Endothelial cell of umbilical vein (primary cell): ENCODE data around the gene C4orf33. TPM values are rescaled to one million over a fixed set of nuclear protein-coding genes. Genes with fewer than 3 reads are reported as not detected.

Source experiments
- BruUV-seq: library from RNA; stranded (reverse); fragments of 400-500 nt; replicated peaks from 2 replicates; lab custom pipeline; 2021; lab: Mats Ljungman, UMichigan
- CTCF ChIA-PET: fragments of 300-600, 350-600 bp; sonication (Branson Sonifier 250); formaldehyde crosslinking; loops from one replicate; lab custom pipeline; 2021; ENCODE audit warnings: antibody characterized with exemption, inconsistent platforms; lab: Charles Lee
- POLR2A ChIA-PET: fragments of 300-600, 350-600 bp; sonication (Branson Sonifier 250); formaldehyde crosslinking; loops from one replicate; lab custom pipeline; 2021; ENCODE audit warnings: antibody characterized with exemption, inconsistent platforms; lab: Charles Lee
- DNase-seq: peaks from one replicate; pipeline ENCODE4 v3.0.0-alpha.2; 2011; ENCODE audit warnings: low read depth, low spot score
- FAIRE-seq: peaks from 2 replicates; lab custom pipeline; 2011; peaks lifted over from hg19 to GRCh38; lab: Jason Lieb, UNC
- H2AFZ ChIP-seq: 2 replicates; pipeline ENCODE4 v1.6.0; 2012; ENCODE audit warnings: low read depth, low read length, control low read depth, inconsistent platforms
- H3K27ac ChIP-seq: 2 replicates; pipeline ENCODE4 v1.5.1; 2011; ENCODE audit warnings: low read depth, mild to moderate bottlenecking, control low read depth, low read length, moderate library complexity; ENCODE audit not compliant: insufficient read depth
- H3K27me3 ChIP-seq, 2 experiments: 2 replicates each; pipeline versions ENCODE4 v1.6.0 to v1.6.1; 2011; ENCODE audit warnings: low read length in 2 of 2, mixed read lengths in 1 of 2; ENCODE audit not compliant: control insufficient read depth in 2 of 2, insufficient read depth in 2 of 2
- H3K36me3 ChIP-seq, 2 experiments: 2 replicates in 1 of 2; 3 replicates in 1 of 2; pipeline ENCODE4 v1.5.1; 2011; ENCODE audit warnings: low read length in 2 of 2, mild to moderate bottlenecking in 1 of 2, moderate library complexity in 1 of 2; ENCODE audit not compliant: control insufficient read depth in 2 of 2, insufficient read depth in 2 of 2; ENCODE audit errors: extremely low read depth in 1 of 2
- H3K4me1 ChIP-seq: 3 replicates; pipeline ENCODE4 v1.5.1; 2011; ENCODE audit warnings: mild to moderate bottlenecking, low read length; ENCODE audit not compliant: control insufficient read depth, insufficient read depth; ENCODE audit errors: extremely low read depth
- H3K4me2 ChIP-seq: 2 replicates; pipeline ENCODE4 v1.6.1; 2011; ENCODE audit warnings: low read length, control low read depth, mixed read lengths; ENCODE audit not compliant: insufficient read depth
- H3K4me3 ChIP-seq, 3 experiments: fragments of 200-600 bp in 1 of 3; sonication (generic), shearing (Covaris generic) in 1 of 3; replicated peaks in 1 of 3; 2 replicates each; pipeline ENCODE4 v1.5.1; 2011 to 2016; ENCODE audit warnings: control low read depth in 3 of 3, low read length in 3 of 3, mild to moderate bottlenecking in 2 of 3, inconsistent platforms in 1 of 3, low read depth in 1 of 3, moderate library complexity in 1 of 3; ENCODE audit not compliant: insufficient read depth in 1 of 3
- H3K79me2 ChIP-seq: 2 replicates; pipeline ENCODE4 v1.6.0; 2012; ENCODE audit warnings: low read length, inconsistent platforms; ENCODE audit not compliant: control insufficient read depth, insufficient read depth
- H3K9ac ChIP-seq: replicated peaks from 2 replicates; pipeline ENCODE3; 2011; ENCODE audit warnings: low read length, control low read depth; ENCODE audit not compliant: insufficient read depth; ENCODE audit errors: extremely low read depth
- H3K9me1 ChIP-seq: replicated peaks from 3 replicates; pipeline ENCODE4 v1.6.0; 2011; ENCODE audit warnings: mild to moderate bottlenecking, low read length; ENCODE audit not compliant: control insufficient read depth, insufficient read depth; ENCODE audit errors: extremely low read depth
- H3K9me3 ChIP-seq: replicated peaks from 2 replicates; pipeline ENCODE4 v1.5.1; 2012; ENCODE audit warnings: low read length, inconsistent platforms; ENCODE audit not compliant: control insufficient read depth, insufficient read depth
- H4K20me1 ChIP-seq: replicated peaks from 2 replicates; pipeline ENCODE3; 2011; ENCODE audit warnings: mild to moderate bottlenecking, low read length; ENCODE audit not compliant: control insufficient read depth, insufficient read depth; ENCODE audit errors: extremely low read depth
- CTCF ChIP-seq, 2 donors: IDR thresholded peaks; 1 replicate in 1 of 2; 2 replicates in 1 of 2; pipeline ENCODE4 v1.5.1; 2011; ENCODE audit warnings: low read length in 2 of 2, mild to moderate bottlenecking in 2 of 2, moderate library complexity in 2 of 2, control low read depth in 1 of 2, inconsistent platforms in 1 of 2, low read depth in 1 of 2; ENCODE audit not compliant: insufficient read depth in 1 of 2; ENCODE audit errors: extremely low read depth in 1 of 2
- JUN ChIP-seq: IDR thresholded peaks from 2 replicates; pipeline ENCODE4 v1.6.1; 2011; ENCODE audit warnings: borderline replicate concordance, low read depth; ENCODE audit not compliant: insufficient read length, insufficient read depth
- MAX ChIP-seq: IDR thresholded peaks from 2 replicates; pipeline ENCODE4 v1.6.1; 2011; ENCODE audit not compliant: insufficient read depth, insufficient read length
- MYC ChIP-seq: IDR thresholded peaks from one replicate; pipeline ENCODE4 v1.6.1; 2011; ENCODE audit warnings: mild to moderate bottlenecking, low read depth, low read length
- POLR2A ChIP-seq: IDR thresholded peaks from 2 replicates; pipeline ENCODE4 v1.6.1; 2012; ENCODE audit warnings: low read depth, mild to moderate bottlenecking, control low read depth, low read length
- POLR2AphosphoS5 ChIP-seq: IDR thresholded peaks from 2 replicates; pipeline ENCODE4 v1.6.1; 2012; ENCODE audit warnings: low read depth, mild to moderate bottlenecking, control low read depth, low read length, moderate library complexity; ENCODE audit not compliant: insufficient read depth
- dilution Hi-C: fragments of 300-500 bp; cut with MboI; formaldehyde crosslinking; loops from one replicate; pipeline ENCODE4 v1.15.0; 2019; ENCODE audit warnings: low sequenced_read_pairs; ENCODE audit not compliant: extremely low pct_ligation_motif_present
- intact Hi-C: fragments of 100-400 bp; cut with micrococcal nuclease; formaldehyde crosslinking; loops from one replicate; pipeline ENCODE4 v1.10.0; 2022
- polyA plus RNA-seq, 4 experiments: library from polyadenylated mRNA; depleted of rRNA in 3 of 4; stranded (reverse) in 3 of 4; unstranded in 1 of 4; fragments of >200 nt; gene quantifications; 2 replicates each; pipeline versions ENCODE4 v1.2.1 to v1.2.3, GENCODE V29; 2011 to 2012; ENCODE audit warnings: missing spikeins in 1 of 4
- total RNA-seq: library from RNA; stranded (reverse); gene quantifications from 2 replicates; pipeline ENCODE4 v1.2.3, GENCODE V29; 2021

C4orf33 gene
- total and polyA plus RNA-seq, 2 donors (not counting 3 experiments of a cell fraction or from before 2014, with no cell fraction given) = 2.6 to 9.4 TPM

- DNase-seq (no peak), FAIRE-seq (no peak)
- intact Hi-C loops = no loop called here
- Histone ChIP-seq H3K4me2 (no peak overlapping the region), H3K9me3 (no peaks in the 10 kb centered on the region), H4K20me1 (no peaks in the 10 kb centered on the region), H3K9ac (no peak overlapping the region), H3K9me1 (no peaks in the 10 kb centered on the region), H3K27ac (no peak overlapping the region), H3K27me3 (no peaks in the 10 kb centered on the region), H3K36me3 (no peaks in the 10 kb centered on the region), H3K4me3 (no peak overlapping the region), H3K79me2 (no peaks in the 10 kb centered on the region), H2AFZ (no peak overlapping the region), H3K4me1 (no peaks in the 10 kb centered on the region)
- ChIA-PET POLR2A (no interaction called here), CTCF (no interaction called here)
- dilution Hi-C loops = no loop called here
- BruUV-seq = no TSS peak
- TF ChIP-seq MAX (no peak), POLR2A (no peak), POLR2AphosphoS5 (no peak), CTCF (IDR thresholded peaks at IDR 0.05; ENCODE audit: extremely low read depth in 1 of 2, insufficient read depth in 1 of 2, low read depth in 1 of 2, low read length in 2 of 2) (no peak), JUN (no peak), MYC (no peak)
Measured at GRCh38 chr4:129109965-129110824, 14.2 kb downstream of the C4orf33 start.
